HFF-Myc (cell line): ENCODE measurements around the gene HTATSF1.

Experiments used
- DNase-seq: peaks from one replicate; pipeline ENCODE4 v3.0.0-alpha.2; 2011; ENCODE audit warnings: low read depth; ENCODE audit errors: extremely low read depth
- H3K4me3 ChIP-seq: replicated peaks from 2 replicates; pipeline ENCODE4 v1.5.1; 2011; ENCODE audit warnings: low read depth, mild to moderate bottlenecking, control low read depth, low read length
- TF ChIP-seq, protein P1 (sequence below): IDR thresholded peaks from 2 replicates; pipeline ENCODE4 v1.5.1; 2012; ENCODE audit warnings: mild to moderate bottlenecking, low read depth, low read length, control low read depth; ENCODE audit errors: missing control alignments

HTATSF1 gene

DNA sequence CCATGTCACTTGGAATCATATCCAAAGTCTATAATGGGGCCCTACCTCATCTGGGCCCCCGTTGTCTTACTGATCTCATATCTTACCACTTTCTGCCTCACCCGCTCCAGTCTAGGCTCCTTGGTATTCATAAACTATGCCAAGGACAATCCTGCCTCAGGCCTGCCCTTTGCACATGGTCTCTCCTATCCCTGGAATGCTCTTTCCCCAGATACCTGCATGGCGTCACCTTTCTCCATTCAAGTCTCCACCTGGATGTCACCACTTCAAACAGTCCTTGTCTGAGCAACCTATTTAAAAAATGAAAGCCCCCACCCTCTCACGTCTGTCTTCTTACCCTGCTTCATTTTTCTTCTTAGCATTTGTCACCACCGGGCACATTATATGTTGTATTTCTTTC is 42.8 kb downstream of the HTATSF1 start:
- TF ChIP-seq, protein P1, sequence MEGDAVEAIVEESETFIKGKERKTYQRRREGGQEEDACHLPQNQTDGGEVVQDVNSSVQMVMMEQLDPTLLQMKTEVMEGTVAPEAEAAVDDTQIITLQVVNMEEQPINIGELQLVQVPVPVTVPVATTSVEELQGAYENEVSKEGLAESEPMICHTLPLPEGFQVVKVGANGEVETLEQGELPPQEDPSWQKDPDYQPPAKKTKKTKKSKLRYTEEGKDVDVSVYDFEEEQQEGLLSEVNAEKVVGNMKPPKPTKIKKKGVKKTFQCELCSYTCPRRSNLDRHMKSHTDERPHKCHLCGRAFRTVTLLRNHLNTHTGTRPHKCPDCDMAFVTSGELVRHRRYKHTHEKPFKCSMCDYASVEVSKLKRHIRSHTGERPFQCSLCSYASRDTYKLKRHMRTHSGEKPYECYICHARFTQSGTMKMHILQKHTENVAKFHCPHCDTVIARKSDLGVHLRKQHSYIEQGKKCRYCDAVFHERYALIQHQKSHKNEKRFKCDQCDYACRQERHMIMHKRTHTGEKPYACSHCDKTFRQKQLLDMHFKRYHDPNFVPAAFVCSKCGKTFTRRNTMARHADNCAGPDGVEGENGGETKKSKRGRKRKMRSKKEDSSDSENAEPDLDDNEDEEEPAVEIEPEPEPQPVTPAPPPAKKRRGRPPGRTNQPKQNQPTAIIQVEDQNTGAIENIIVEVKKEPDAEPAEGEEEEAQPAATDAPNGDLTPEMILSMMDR, result no peak
- no peak for DNase-seq
- H3K4me3 ChIP-seq, result no peak overlapping the region

GRCh38 chrX:136541294-136541693 is 43.9 kb downstream of the HTATSF1 start:
- TF ChIP-seq, protein P1, result no peak
- no peak overlapping the region for H3K4me3 ChIP-seq
- DNase-seq, result no peak

- DNase-seq, result no peak
- TF ChIP-seq, protein P1, result no peak
- no peak overlapping the region for H3K4me3 ChIP-seq
These were observed 44.9 kb downstream of the HTATSF1 start for GRCh38 chrX:136542281-136542680.

DNA sequence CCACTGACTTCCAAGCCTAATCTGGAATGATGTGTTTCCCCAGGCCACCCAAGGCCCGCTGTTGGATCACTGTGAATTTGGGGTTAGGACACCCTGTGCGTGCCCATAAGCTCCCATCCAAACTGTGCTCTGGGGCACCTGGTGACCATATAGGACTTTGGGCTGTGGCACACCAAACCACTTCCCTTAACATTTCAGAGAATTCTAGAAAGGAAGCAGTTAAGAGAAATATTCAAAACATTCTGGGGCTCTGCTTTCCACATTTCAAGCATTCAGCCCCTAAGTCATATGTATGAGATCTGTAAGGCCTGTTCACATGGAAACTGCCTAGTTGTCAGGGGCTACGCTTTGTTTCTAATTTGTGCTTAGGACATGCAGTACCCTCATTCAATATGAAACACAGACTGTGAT is 49.0 kb downstream of the HTATSF1 start:
- no peak overlapping the region for H3K4me3 ChIP-seq
- DNase-seq, result no peak
- TF ChIP-seq, protein P1, result no peak

GRCh38 chrX:136549226-136549625 is 51.8 kb downstream of the HTATSF1 start:
- no peak overlapping the region for H3K4me3 ChIP-seq
- no peak for DNase-seq
- TF ChIP-seq, protein P1, result no peak

GRCh38 chrX:136551410-136551809 is 54.0 kb downstream of the HTATSF1 start:
- DNase-seq, result no peak

GRCh38 chrX:136555694-136556093 is 58.3 kb downstream of the HTATSF1 start:
- TF ChIP-seq, protein P1, result no peak
- no peak for DNase-seq
- no peak overlapping the region for H3K4me3 ChIP-seq

More at GRCh38 chrX:136551410-136551809, 54.0 kb downstream of the HTATSF1 start:
- no peak overlapping the region for H3K4me3 ChIP-seq
- TF ChIP-seq, protein P1, result no peak
